ENCODE results near the gene OR5K1. TPM values are rescaled to one million over a fixed set of nuclear protein-coding genes. Genes with fewer than 3 reads are reported as not detected.

Gene OR5K1
- total and polyA plus RNA-seq, 2 donors (not counting 3 experiments of a cell fraction or from before 2014, with no cell fraction given): not detected

DNA sequence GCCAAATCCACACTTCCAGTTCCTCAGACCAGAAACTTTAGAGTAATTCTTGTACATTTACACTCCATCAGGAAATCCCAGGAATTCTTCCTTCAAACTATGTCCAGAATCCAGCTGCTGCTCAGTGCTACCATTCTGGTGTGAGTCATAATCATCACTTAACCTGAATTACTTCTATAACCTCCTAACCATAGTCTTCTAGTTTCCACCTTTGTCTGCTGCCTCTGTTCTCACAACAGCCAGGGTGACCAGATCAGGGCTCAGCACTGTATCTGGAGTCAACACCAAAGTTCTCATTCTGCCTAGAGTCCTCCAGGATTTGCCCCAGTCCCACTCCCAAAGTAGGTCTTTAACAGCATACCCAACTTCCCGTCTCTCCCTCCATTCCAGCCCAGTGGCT, 56.4 kb downstream of the OR5K1 start:
- peaks cover 13% of the 10 kb centered on the region for H3K4me1 ChIP-seq (ENCODE audit: control insufficient read depth, extremely low read depth, insufficient read depth, low read length)
- H3K4me3 ChIP-seq (replicated peaks in 1 of 3; ENCODE audit: insufficient read depth in 1 of 3, low read depth in 1 of 3, low read length in 3 of 3): no peak overlapping the region
- FAIRE-seq (no peak), DNase-seq (ENCODE audit: low read depth, low spot score) (no peak)
- H3K27ac ChIP-seq (ENCODE audit: insufficient read depth, low read depth, low read length): no peak overlapping the region
- intact Hi-C loops (cut with micrococcal nuclease) (no loop called here), dilution Hi-C loops (cut with MboI; ENCODE audit: extremely low pct_ligation_motif_present, low sequenced_read_pairs) (no loop called here)
- peaks cover 4 to 18% of the 10 kb centered on the region in 2 experiments for H3K36me3 ChIP-seq (ENCODE audit: control insufficient read depth in 2 of 2, extremely low read depth in 1 of 2, insufficient read depth in 2 of 2, low read length in 2 of 2)
- no peak for TF ChIP-seq GATA2 (IDR thresholded peaks at IDR 0.05; ENCODE audit: insufficient read depth, insufficient read length, low read depth, low read length)
- no peak for TF ChIP-seq JUN (IDR thresholded peaks at IDR 0.05; ENCODE audit: borderline replicate concordance, insufficient read depth, insufficient read length, low read depth)
- no peak for TF ChIP-seq FOS (IDR thresholded peaks at IDR 0.05; ENCODE audit: borderline replicate concordance, insufficient read depth, low read length)
- no peak for TF ChIP-seq POLR2A (IDR thresholded peaks at IDR 0.05; ENCODE audit: low read depth, low read length)
- no peak for TF ChIP-seq CTCF (IDR thresholded peaks at IDR 0.05; ENCODE audit: extremely low read depth in 1 of 2, insufficient read depth in 1 of 2, low read depth in 1 of 2, low read length in 2 of 2)
- no peak for TF ChIP-seq MYC (IDR thresholded peaks at IDR 0.05; ENCODE audit: low read depth, low read length)
- no TSS peak for BruUV-seq (replicated peaks)
- H3K4me2 ChIP-seq (ENCODE audit: insufficient read depth, low read length): no peak overlapping the region
- H3K9me1 ChIP-seq (replicated peaks; ENCODE audit: control insufficient read depth, extremely low read depth, insufficient read depth, low read length): no peaks in the 10 kb centered on the region
- no peak overlapping the region for H3K9ac ChIP-seq (replicated peaks; ENCODE audit: extremely low read depth, insufficient read depth, low read length)
- no peaks in the 10 kb centered on the region for H3K9me3 ChIP-seq (replicated peaks; ENCODE audit: control insufficient read depth, insufficient read depth, low read length)
- no peak overlapping the region for H2AFZ ChIP-seq (ENCODE audit: low read depth, low read length)
- no peaks in the 10 kb centered on the region for H3K27me3 ChIP-seq (ENCODE audit: control insufficient read depth in 2 of 2, insufficient read depth in 2 of 2, low read length in 2 of 2)
- ChIA-PET CTCF (no interaction called here), POLR2A (no interaction called here)
- peaks cover 5% of the 10 kb centered on the region for H4K20me1 ChIP-seq (replicated peaks; ENCODE audit: control insufficient read depth, extremely low read depth, insufficient read depth, low read length)
- peaks cover 27% of the 10 kb centered on the region for H3K79me2 ChIP-seq (ENCODE audit: control insufficient read depth, insufficient read depth, low read length)

Data from endothelial cell of umbilical vein (primary cell).